WERI-Rb-1 (cell line): Measurements from ENCODE around the gene LCLAT1.

Experiments used
- DNase-seq: peaks from one replicate; pipeline ENCODE4 v3.0.0-alpha.2; 2020
- H3K27ac ChIP-seq: fragments of 250-450 bp; sonication (Bioruptor Pico); 2 replicates; pipeline ENCODE4 v1.5.1; 2020; ENCODE audit warnings: mild to moderate bottlenecking, moderate library complexity
- H3K27me3 ChIP-seq: fragments of 250-450 bp; sonication (Bioruptor Pico); 2 replicates; pipeline ENCODE4 v1.5.1; 2021; ENCODE audit warnings: mild to moderate bottlenecking, low read depth, moderate library complexity; ENCODE audit not compliant: insufficient read depth, severe bottlenecking
- H3K36me3 ChIP-seq: fragments of 250-450 bp; sonication (Bioruptor Pico); 2 replicates; pipeline ENCODE4 v1.5.1; 2020; ENCODE audit warnings: mild to moderate bottlenecking, moderate library complexity
- H3K4me3 ChIP-seq: 2 replicates; pipeline ENCODE4 v1.5.1; 2011; ENCODE audit warnings: low read depth, mild to moderate bottlenecking, control low read depth, low read length
- H3K9me3 ChIP-seq: fragments of 250-450 bp; sonication (Bioruptor Pico); 2 replicates; pipeline ENCODE4 v1.5.1; 2021; ENCODE audit warnings: mild to moderate bottlenecking, moderate library complexity; ENCODE audit not compliant: severe bottlenecking
- TF ChIP-seq, protein P1 (sequence below): IDR thresholded peaks from 2 replicates; pipeline ENCODE4 v1.5.1; 2011; ENCODE audit warnings: low read depth, mild to moderate bottlenecking, control low read depth, inconsistent platforms, low read length

Gene LCLAT1

DNA sequence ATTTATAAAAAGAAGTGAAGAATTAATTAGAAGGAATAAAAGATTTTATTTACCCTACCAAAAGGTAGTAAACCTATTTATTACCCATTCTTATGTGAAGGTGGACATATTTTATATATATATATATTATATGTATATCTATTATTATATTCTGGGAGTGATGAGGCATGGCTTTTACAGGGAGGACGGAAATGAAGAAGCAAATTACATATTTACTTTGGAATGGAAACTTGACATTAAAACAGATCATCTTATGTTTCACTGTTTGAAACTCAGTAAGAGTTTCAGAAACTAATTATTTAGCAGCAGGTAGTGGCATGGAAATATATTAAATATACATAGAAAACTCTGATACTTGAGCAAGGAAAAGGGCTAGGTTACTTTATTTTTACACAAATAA is 143.4 kb downstream of the LCLAT1 start:
- no peak for DNase-seq
- no peaks in the 10 kb centered on the region for H3K27me3 ChIP-seq
- H3K36me3 ChIP-seq: no peaks in the 10 kb centered on the region
- no peaks in the 10 kb centered on the region for H3K9me3 ChIP-seq
- H3K4me3 ChIP-seq: no peak overlapping the region
- TF ChIP-seq, protein P1, sequence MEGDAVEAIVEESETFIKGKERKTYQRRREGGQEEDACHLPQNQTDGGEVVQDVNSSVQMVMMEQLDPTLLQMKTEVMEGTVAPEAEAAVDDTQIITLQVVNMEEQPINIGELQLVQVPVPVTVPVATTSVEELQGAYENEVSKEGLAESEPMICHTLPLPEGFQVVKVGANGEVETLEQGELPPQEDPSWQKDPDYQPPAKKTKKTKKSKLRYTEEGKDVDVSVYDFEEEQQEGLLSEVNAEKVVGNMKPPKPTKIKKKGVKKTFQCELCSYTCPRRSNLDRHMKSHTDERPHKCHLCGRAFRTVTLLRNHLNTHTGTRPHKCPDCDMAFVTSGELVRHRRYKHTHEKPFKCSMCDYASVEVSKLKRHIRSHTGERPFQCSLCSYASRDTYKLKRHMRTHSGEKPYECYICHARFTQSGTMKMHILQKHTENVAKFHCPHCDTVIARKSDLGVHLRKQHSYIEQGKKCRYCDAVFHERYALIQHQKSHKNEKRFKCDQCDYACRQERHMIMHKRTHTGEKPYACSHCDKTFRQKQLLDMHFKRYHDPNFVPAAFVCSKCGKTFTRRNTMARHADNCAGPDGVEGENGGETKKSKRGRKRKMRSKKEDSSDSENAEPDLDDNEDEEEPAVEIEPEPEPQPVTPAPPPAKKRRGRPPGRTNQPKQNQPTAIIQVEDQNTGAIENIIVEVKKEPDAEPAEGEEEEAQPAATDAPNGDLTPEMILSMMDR: no peak
- H3K27ac ChIP-seq: no peak overlapping the region

DNA sequence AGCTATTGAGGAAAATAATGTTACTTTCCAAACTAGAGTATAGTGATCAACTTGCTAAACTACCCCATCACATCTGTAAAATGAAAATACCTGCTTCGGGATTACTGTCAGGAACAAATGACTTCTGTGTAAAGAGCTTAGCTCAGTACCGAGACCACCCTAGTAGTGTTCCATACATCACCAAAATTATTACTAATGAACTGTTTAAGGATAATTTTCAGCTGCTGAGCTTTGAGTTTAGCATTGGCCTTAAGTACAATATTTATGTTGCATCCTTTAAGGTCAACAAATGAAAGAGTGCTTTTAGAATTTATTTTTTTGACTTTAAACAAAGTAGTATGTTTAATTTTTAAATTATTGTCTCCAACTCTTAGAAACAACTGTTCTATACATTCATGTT is 144.1 kb downstream of the LCLAT1 start:
- H3K27ac ChIP-seq: no peak overlapping the region
- no peaks in the 10 kb centered on the region for H3K9me3 ChIP-seq
- DNase-seq: no peak
- TF ChIP-seq, protein P1: no peak
- H3K36me3 ChIP-seq: no peaks in the 10 kb centered on the region
- no peak overlapping the region for H3K4me3 ChIP-seq
- no peaks in the 10 kb centered on the region for H3K27me3 ChIP-seq

DNA sequence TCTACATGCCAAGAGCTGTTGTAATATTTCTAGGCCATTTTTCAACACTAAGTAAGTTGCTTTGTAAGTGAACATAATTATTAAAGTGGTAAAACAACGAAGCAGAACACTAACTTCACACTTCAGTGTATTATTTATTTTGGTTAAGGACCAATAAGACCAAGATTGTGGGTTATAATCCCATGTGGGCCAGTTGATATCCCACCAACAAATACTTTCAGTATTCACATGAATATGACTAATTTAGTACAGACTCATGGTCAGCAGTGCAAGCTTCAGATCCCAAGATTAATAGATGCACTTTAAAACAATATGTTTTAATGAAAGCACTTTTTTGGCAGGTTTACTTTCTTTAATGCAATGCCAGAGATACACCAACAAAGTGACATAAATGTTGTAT is 154.3 kb downstream of the LCLAT1 start:
- Histone ChIP-seq H3K4me3 (no peak overlapping the region), H3K27me3 (no peaks in the 10 kb centered on the region), H3K36me3 (peaks cover 5% of the 10 kb centered on the region), H3K9me3 (peaks cover 4% of the 10 kb centered on the region), H3K27ac (no peak overlapping the region)
- DNase-seq: no peak
- TF ChIP-seq, protein P1: no peak

DNA sequence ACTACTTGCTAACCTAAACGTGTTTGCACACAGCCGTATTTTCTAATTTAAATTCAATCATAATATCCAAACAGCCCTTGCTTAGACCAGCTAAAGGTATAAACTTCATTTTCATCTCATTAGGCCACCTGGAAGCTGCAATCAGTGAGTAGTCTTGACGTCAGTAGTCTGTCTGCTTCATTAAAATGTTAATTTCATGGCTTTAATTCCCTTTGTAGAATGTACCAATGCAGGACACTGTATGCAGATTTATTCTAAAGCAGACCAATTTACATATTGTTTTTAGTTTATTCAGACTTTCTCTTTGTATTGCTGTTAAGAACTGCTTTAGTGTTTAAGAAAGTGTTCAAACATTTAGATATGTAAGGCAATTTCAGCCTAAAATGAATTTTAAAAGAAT is 158.2 kb downstream of the LCLAT1 start:
- no peaks in the 10 kb centered on the region for H3K9me3 ChIP-seq
- peak overlapping the region; percentile 63 for H3K27ac ChIP-seq
- TF ChIP-seq, protein P1: no peak
- no peak overlapping the region for H3K4me3 ChIP-seq
- H3K27me3 ChIP-seq: no peaks in the 10 kb centered on the region
- peaks cover 5% of the 10 kb centered on the region for H3K36me3 ChIP-seq
- DNase-seq: no peak

DNA sequence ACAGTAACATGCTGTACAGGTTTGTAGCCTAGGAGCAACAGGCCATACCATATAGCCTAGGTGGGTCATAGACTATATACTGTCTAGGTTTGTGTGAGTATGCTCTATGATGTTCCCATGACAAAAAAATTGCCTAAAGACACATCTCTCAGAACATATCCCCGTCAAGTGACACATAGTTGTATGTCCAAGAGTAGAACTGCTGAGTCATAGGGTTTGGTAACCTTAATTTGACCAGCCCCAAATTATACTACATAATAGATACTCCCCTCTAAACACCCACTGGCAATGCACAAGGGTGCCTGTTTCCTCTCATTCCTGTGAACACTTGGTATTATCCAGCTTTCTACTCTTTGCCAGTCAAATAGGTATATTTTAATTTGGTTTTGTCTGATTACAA is 161.6 kb downstream of the LCLAT1 start:
- Histone ChIP-seq H3K4me3 (no peak overlapping the region), H3K36me3 (no peaks in the 10 kb centered on the region; the same call in 1 of the 2 replicates), H3K27me3 (no peaks in the 10 kb centered on the region), H3K9me3 (no peaks in the 10 kb centered on the region), H3K27ac (no peak overlapping the region)
- TF ChIP-seq, protein P1: no peak
- no peak for DNase-seq

DNA sequence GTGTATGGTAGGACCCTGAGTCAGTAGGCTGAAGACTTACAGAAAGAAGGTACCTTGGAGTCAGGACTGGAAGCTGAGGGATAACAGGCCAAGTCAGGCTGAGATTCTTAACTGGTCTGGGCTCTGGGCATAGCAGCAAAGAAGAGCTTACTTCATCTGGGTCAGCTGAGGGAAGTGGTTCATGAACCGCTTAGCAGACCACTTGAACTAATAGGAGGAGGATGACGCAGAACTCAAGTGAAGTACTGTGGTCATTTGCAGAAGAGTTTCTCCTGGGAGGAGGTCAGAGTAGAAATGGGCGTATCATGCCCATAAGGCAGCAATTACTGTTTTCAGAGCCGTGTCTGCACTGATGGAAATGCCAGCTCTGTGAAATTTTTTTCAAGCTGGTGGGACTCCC is 164.5 kb downstream of the LCLAT1 start:
- Histone ChIP-seq H3K27ac (peak overlapping the region; percentile 31), H3K4me3 (no peak overlapping the region), H3K36me3 (no peaks in the 10 kb centered on the region; the same call in 1 of the 2 replicates), H3K27me3 (no peaks in the 10 kb centered on the region), H3K9me3 (no peaks in the 10 kb centered on the region)
- TF ChIP-seq, protein P1: no peak
- DNase-seq: peak; percentile 86
